A673 (cell line): ENCODE data around the gene SND1. TPM values are rescaled to one million over a fixed set of nuclear protein-coding genes. Genes with fewer than 3 reads are reported as not detected.
"Not testable (repeated sequence)": the region's sequence is repeated elsewhere in the genome, so short reads cannot be mapped to it uniquely, and the experiment has no call there.

Experiments used
- BruUV-seq: library from RNA; stranded (reverse); fragments of 400-500 nt; replicated peaks from 2 replicates; lab custom pipeline; 2021; lab: Mats Ljungman, UMichigan
- CTCF ChIA-PET: fragments of 300-600 bp; sonication (Branson Sonifier 250); formaldehyde crosslinking; loops from one replicate; lab custom pipeline; 2022; ENCODE audit warnings: antibody characterized with exemption; lab: Charles Lee
- POLR2A ChIA-PET: fragments of 300-600 bp; sonication (Branson Sonifier 250); formaldehyde crosslinking; loops from one replicate; lab custom pipeline; 2022; ENCODE audit warnings: antibody characterized with exemption; ENCODE audit not compliant: low non-redundant PET; lab: Charles Lee
- DNase-seq: peaks from one replicate; pipeline ENCODE4 v3.0.0-alpha.2; 2015; ENCODE audit warnings: low spot score
- H3K27ac ChIP-seq: fragments of 200-600 bp; sonication (generic); 2 replicates; pipeline ENCODE4 v1.5.1; 2016; ENCODE audit warnings: mixed run types, low read depth, mild to moderate bottlenecking, mixed read lengths, antibody characterized with exemption, low read length; ENCODE audit not compliant: poor library complexity, severe bottlenecking
- H3K27me3 ChIP-seq: fragments of 200-600 bp; sonication (generic); replicated peaks from 2 replicates; pipeline ENCODE4 v1.6.1; 2017; ENCODE audit warnings: mixed run types, low read depth, mild to moderate bottlenecking, mixed read lengths, antibody characterized with exemption, low read length; ENCODE audit not compliant: insufficient read depth, poor library complexity
- H3K36me3 ChIP-seq: fragments of 200-600 bp; sonication (generic); 2 replicates; pipeline ENCODE4 v1.6.1; 2016; ENCODE audit warnings: mixed run types, mild to moderate bottlenecking, mixed read lengths, antibody characterized with exemption, low read length; ENCODE audit not compliant: insufficient read depth, poor library complexity, severe bottlenecking
- H3K4me1 ChIP-seq: fragments of 200-600 bp; sonication (generic); 2 replicates; pipeline ENCODE4 v1.6.1; 2017; ENCODE audit warnings: mixed run types, mild to moderate bottlenecking, mixed read lengths, antibody characterized with exemption, low read length; ENCODE audit not compliant: insufficient read depth, poor library complexity, severe bottlenecking
- H3K4me3 ChIP-seq: fragments of 200-600 bp; sonication (generic); 2 replicates; pipeline ENCODE4 v1.5.1; 2016; ENCODE audit warnings: low read depth, mixed run types, mild to moderate bottlenecking, mixed read lengths, low read length; ENCODE audit not compliant: poor library complexity, severe bottlenecking
- H3K9me3 ChIP-seq: fragments of 200-600 bp; sonication (generic); 2 replicates; pipeline ENCODE4 v1.6.1; 2016; ENCODE audit warnings: mixed run types, low read depth, mild to moderate bottlenecking, mixed read lengths, antibody characterized with exemption, low read length; ENCODE audit not compliant: poor library complexity, severe bottlenecking
- EZH2 ChIP-seq: fragments of 200-600 bp; sonication (generic); IDR thresholded peaks from 2 replicates; pipeline ENCODE4 v1.6.1; 2017; ENCODE audit warnings: borderline replicate concordance, low read depth, mild to moderate bottlenecking, mixed read lengths, antibody characterized with exemption, low read length; ENCODE audit not compliant: poor library complexity, severe bottlenecking
- intact Hi-C: fragments of 100-400 bp; cut with micrococcal nuclease; formaldehyde crosslinking; loops from one replicate; pipeline ENCODE4 v1.10.0; 2022; ENCODE audit not compliant: unreplicated experiment
- total RNA-seq: library from RNA; stranded (reverse); gene quantifications from 2 replicates; pipeline ENCODE4 v1.2.3, GENCODE V29; 2021
- TF ChIP-seq, protein P1 (sequence below): fragments of 300-800, 200-600 bp; sonication (generic); conservative IDR thresholded peaks from 2 replicates; pipeline ENCODE4 v1.5.1; 2017; ENCODE audit warnings: low read depth, mild to moderate bottlenecking, antibody characterized with exemption, low read length, moderate library complexity, mixed read lengths

SND1 gene
- total RNA-seq, 1 experiment from 2014 or later: 177 TPM

DNA sequence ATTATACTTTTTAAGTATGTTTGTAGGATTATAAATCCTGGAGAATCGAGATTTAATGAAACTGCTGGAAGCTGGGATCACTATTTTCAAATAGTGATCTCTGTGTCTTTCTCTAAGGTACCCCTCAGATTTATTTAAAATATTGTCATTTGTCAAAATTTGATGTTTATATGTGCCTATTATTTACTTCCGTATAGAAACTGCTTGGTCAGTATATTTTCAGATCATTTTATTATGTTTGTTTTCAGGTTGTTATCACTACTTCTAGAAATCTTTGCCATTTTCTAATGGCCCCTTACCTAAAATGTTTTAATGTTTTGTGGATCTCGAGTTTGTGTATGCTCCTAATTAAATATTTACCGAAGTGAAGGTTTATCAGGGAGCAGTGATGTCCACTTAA, 183.7 kb downstream of the SND1 start:
- no peaks in the 10 kb centered on the region for H3K36me3 ChIP-seq
- peaks cover 5% of the 10 kb centered on the region for H3K9me3 ChIP-seq
- DNase-seq: no peak
- ChIA-PET POLR2A (no interaction called here), CTCF (no interaction called here)
- H3K4me1 ChIP-seq: no peaks in the 10 kb centered on the region
- intact Hi-C loops: no loop called here
- no peak overlapping the region for H3K4me3 ChIP-seq
- no TSS peak for BruUV-seq
- no peak overlapping the region for H3K27ac ChIP-seq
- TF ChIP-seq, protein P1, sequence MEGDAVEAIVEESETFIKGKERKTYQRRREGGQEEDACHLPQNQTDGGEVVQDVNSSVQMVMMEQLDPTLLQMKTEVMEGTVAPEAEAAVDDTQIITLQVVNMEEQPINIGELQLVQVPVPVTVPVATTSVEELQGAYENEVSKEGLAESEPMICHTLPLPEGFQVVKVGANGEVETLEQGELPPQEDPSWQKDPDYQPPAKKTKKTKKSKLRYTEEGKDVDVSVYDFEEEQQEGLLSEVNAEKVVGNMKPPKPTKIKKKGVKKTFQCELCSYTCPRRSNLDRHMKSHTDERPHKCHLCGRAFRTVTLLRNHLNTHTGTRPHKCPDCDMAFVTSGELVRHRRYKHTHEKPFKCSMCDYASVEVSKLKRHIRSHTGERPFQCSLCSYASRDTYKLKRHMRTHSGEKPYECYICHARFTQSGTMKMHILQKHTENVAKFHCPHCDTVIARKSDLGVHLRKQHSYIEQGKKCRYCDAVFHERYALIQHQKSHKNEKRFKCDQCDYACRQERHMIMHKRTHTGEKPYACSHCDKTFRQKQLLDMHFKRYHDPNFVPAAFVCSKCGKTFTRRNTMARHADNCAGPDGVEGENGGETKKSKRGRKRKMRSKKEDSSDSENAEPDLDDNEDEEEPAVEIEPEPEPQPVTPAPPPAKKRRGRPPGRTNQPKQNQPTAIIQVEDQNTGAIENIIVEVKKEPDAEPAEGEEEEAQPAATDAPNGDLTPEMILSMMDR: no peak
- no peak for TF ChIP-seq EZH2
- no peaks in the 10 kb centered on the region for H3K27me3 ChIP-seq

- H3K36me3 ChIP-seq, DNase-seq, H3K4me1 ChIP-seq, CTCF ChIA-PET, H3K27me3 ChIP-seq, H3K27ac ChIP-seq, H3K9me3 ChIP-seq, BruUV-seq, intact Hi-C loops, POLR2A ChIA-PET, H3K4me3 ChIP-seq: not testable (repeated sequence)
Observed at GRCh38 chr7:127837816-127838410, 185.9 kb downstream of the SND1 start.

- Histone ChIP-seq H3K9me3 (peaks cover 5% of the 10 kb centered on the region), H3K4me3 (no peak overlapping the region), H3K27me3 (no peaks in the 10 kb centered on the region), H3K4me1 (no peaks in the 10 kb centered on the region), H3K36me3 (no peaks in the 10 kb centered on the region), H3K27ac (no peak overlapping the region)
- no peak for TF ChIP-seq EZH2
- TF ChIP-seq, protein P1: no peak
- BruUV-seq: no TSS peak
- intact Hi-C loops: no loop called here
- POLR2A ChIA-PET: no interaction called here
- no peak for DNase-seq
- CTCF ChIA-PET: no interaction called here
Observed at GRCh38 chr7:127838816-127839415, 186.9 kb downstream of the SND1 start.
